ENCODE data around the gene HOXD13.
A peak's percentile ranks its signal among the peaks of the same experiment; 100 is the strongest.

Gene HOXD13

DNA sequence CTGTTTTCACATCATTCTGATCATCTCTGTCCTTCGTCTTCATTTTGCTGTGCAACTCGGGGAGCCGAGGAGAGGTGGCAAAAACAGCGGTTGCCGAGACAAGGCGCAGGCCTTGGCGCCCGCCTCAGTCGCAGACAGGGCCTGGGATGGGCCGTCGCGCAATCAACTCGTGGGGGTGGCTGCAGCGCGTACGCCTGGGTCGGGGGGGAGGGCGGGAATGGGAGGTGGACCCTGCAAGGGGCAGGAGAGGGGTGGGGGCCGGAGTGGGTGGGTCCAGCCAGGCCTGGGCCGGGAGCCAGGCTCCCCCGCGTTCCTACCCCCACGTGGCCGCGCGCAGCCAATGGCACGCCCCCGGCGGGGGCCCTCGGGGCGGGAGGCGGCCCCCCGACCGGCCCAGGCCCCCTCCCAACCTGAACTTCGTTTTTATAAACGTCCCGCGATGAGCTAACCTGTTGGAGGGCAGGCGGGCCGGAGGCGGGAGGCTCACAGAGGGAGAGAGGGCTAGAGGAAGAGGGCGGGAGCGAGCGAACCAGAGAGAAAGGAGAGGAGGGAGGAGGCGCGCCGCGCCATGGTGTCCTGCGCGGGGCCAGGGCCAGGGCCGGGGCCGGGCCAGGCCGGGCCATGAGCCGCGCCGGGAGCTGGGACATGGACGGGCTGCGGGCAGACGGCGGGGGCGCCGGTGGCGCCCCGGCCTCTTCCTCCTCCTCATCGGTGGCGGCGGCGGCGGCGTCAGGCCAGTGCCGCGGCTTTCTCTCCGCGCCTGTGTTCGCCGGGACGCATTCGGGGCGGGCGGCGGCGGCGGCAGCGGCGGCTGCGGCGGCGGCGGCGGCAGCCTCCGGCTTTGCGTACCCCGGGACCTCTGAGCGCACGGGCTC, at the start of gene HOXD13:
Gene HOXD13, plus strand, starts transcription at position 452 of the 875 bp plus-strand sequence. Its CDS starts 170 bp downstream, at position 622.
- DNase-seq (ENCODE audit: low read depth, low spot score) = no peak

GRCh38 chr2:176056406-176056805, 36.1 kb upstream of the HOXD13 start:
- DNase-seq (ENCODE audit: low read depth, low spot score) = no peak

DNA sequence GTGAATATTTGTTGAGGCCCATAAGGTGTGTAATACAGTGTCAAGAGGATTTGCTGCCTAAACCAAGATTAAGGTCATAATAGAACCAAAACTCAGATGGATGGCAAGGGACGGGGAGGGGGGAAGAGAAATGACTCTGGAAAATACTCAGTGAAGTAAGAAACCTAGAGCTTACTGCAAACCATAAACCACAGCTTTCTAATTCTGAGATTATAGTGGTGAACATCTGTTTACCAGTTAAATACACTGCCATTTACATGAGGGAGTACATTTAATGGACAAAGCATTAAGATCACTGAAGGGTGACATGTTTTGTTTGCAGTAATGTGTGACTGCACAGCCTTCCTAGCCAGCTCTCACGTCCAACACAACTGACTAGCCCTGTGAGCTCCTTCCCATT, 28.6 kb upstream of the HOXD13 start:
- no peak for DNase-seq (ENCODE audit: low read depth, low spot score)

- DNase-seq (ENCODE audit: low read depth, low spot score) = no peak
Measured at GRCh38 chr2:176066645-176067588, 25.6 kb upstream of the HOXD13 start.

GRCh38 chr2:176067589-176068418, 24.7 kb upstream of the HOXD13 start:
- DNase-seq (ENCODE audit: low read depth, low spot score) = no peak

DNA sequence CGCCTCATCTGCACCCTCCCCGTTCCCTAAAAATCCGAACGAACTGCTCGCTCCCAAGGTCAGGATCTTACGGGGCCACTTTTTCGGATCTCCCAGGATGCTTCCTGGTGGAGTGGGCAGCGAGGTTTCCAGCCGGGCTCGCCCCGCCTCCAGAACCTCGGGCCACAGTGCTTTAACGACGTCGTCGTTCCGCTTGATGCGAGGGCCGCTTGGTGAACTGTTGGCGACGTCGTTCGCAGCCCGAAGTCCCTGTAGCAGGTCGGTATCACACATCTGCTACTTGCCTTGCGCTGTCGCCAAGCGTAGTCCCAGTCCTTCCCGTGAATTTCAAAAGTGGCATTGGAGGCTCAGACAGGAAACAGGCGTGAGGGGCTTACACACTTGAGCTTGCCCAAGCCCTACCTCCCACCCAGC, 24.1 kb upstream of the HOXD13 start:
- no peak for DNase-seq (ENCODE audit: low read depth, low spot score)

DNA sequence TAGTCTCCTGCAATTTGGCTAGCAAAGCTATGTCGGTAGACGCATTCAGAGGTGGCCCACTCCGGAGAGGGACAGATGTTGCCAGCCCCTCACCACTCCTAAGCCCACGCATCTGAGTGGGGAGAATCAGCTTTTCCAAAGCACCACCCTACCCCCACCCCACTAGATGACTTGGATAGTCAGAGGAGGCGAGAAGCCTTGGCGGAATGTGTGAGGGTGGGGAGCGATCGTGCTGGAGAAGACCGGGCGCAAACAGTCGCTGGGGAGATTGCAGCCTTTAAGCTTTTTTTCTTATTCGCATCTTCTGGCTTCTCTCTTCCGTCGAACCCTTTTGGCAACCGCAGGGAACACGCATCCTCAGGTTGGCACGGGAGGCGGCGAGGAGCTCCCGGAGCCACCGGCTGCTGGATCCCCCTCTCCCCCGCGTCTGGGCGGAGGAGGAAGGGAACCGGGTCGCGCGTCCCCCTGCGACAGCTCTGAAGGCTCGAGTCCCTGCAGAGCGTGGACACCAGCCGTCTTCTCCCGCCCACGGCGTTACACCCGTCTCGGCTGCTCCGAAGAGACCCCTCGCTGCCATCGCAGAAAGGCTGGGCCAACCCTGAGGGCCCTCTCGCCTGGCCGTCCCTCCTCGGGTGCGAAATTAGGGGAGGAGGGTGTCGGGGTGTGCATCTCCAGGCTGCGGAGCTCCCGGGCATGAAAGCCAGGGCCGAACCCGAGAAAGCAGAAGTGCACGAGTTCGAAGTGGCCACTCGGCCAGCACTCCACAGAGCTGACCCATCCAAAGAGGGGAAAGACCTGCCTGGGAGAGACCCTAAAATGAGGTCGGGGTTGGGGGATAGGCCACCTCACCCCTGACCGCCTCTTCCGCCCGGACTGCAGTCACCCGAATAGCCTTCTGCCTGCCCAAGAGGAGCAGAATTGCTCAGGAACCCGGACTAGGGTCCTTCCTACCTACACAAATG, 20.9 kb upstream of the HOXD13 start:
- no peak for DNase-seq (ENCODE audit: low read depth, low spot score)

GRCh38 chr2:176072292-176072669, 20.2 kb upstream of the HOXD13 start:
- DNase-seq (ENCODE audit: low read depth, low spot score) = no peak

- no peak for DNase-seq (ENCODE audit: low read depth, low spot score)
Measured at GRCh38 chr2:176072951-176073904, 19.3 kb upstream of the HOXD13 start.

- no peak for DNase-seq (ENCODE audit: low read depth, low spot score)
Measured at GRCh38 chr2:176074919-176075425, 17.5 kb upstream of the HOXD13 start.

DNA sequence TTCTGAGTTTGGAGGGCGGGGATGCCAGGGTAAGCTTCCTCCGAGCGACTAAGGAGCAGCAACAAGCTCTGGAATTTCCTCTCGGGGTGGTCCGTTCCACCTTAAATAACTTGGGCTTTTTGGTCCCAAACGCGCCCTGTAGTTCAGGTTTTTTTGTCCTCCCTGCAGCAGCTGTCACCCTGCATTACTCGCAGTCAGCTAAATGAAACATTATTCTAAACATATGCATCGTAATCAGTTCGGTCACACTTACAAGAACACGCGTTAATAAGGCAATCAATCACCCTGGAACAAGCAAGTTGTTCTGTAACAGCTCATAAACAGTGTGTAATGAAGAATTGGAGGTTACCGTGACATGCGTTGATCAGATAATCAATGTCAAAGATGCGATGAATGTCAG, 17.0 kb upstream of the HOXD13 start:
- DNase-seq (ENCODE audit: low read depth, low spot score) = no peak

DNA sequence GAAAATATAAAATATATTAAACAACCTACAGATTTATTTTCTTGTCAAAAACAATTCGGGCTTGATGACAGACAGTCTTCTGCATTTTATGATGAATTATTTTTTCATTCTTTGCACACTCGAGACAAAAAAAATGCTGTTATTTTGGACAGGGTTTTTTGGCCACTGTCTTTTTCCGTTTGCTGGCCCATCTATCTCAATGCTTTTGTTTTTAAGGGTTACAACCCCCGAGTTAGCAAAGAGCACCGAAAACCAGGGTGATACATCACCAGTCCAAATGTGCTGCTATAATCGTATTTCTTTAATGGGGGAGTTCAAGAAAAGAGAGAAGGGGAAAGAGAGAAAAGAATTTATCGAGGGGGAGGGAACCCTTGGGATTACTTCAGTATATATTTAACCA, 16.5 kb upstream of the HOXD13 start:
- no peak for DNase-seq (ENCODE audit: low read depth, low spot score)

- DNase-seq (ENCODE audit: low read depth, low spot score) = no peak
Measured at GRCh38 chr2:176076796-176077195, 15.7 kb upstream of the HOXD13 start.

- DNase-seq (ENCODE audit: low read depth, low spot score) = no peak
Measured at GRCh38 chr2:176078541-176079284, 13.8 kb upstream of the HOXD13 start.

GRCh38 chr2:176079285-176079830, 13.2 kb upstream of the HOXD13 start:
- DNase-seq (ENCODE audit: low read depth, low spot score) = no peak

DNA sequence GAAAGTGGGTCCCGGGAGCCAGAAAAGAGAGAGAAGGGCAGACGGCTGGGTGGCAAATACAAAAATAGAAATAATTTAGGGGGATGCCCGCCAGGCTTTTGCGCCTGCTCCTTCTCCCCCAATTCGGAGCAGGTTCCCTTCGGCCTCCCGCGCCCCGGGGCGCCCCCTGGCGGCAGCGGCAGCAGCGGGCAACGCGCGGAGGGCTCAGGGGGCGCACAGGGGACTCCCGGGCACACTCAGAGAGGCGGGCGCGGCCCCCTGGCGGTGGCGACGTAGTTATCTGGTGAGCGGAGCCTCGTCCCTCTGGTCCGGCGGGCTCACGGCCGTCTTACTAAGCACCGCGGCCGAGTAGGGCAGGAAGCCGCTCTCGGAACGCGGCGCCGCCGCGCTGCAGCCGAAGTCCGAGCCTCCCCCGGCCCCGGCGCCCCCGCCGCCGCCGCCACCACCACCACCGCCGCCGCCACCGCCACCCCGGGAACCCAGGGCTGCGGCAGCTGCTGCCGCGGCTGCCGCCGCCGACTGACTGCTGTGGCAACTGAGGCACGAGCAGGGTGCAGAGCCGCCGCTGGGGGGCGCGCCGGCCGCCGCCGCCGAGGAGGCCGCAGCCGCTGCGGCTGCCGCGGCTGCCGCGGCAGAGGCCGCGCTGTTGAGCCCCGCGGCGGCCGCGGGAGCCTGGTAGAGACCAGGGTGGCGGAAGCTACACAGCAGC, 12.5 kb upstream of the HOXD13 start:
- DNase-seq (ENCODE audit: low read depth, low spot score) = peak; percentile 66

Data from astrocyte of the hippocampus (primary cell).